SK-N-DZ (cell line): ENCODE data around the gene CLASRP.
A peak's percentile ranks its signal among the peaks of the same experiment; 100 is the strongest.

Source experiments
- DNase-seq: peaks from one replicate; pipeline ENCODE4 v3.0.0-alpha.2; 2015; ENCODE audit warnings: low spot score

The CLASRP gene

DNA sequence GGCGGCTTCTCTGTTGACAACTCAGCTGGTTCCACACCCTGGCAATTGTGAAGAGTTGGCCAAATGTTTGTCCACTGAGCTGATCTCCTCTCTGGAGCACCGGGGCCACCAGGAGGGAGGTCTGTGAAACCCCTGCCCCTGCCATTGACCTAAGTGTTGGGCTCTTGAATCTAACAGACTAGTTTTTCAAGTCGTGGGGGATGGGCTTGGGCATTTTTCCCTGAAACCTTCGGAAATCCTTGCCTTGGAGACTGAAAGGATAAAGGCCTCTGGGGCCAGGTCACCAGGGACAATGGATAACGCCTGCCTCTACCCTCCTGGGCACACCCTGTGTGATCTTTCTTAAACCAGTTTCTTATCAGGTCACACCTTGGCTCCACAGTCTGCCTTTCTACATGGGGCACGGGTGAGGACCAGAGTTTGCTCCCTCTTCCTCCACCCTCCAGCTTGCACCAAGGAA is 41.1 kb downstream of the CLASRP start:
- DNase-seq, result no peak

DNA sequence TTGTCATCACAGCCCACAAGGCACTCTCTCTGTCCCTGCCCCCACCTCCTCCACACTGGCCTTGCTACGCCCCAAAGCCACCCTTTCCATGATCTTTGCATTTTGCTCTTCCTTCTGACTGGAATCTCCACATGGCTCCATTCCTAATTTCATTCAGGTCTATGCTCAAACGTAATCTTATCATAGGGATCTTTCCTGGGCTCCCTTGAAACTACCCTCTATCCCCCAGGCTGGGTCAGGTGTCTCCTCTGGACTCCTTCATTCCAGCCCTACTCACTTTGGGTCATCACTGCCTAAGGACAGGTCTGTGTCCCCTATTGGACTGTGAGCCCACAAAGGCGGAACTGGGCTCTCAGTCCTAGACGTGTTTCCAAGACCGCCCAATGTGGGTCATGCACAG is 43.3 kb downstream of the CLASRP start:
- DNase-seq, result no peak

DNA sequence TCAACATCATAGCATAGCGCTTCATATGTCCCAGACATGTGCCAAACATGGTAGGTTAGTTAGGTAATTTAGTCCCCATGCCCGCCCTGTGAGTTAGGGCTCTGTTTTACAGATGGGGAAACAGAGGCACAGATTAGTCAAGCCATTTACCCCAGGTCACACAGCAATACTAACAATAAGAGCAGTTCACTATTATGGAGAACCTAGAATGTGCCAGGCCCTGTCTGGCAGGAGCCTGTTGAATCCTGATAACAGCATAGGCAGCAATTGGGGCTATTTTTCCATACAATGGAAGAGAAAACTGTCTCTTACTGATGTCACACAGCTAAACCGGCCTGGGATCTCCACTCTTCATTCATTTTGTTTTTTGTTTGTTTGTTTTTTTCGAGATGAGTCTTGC is 47.6 kb downstream of the CLASRP start:
- no peak for DNase-seq

DNA sequence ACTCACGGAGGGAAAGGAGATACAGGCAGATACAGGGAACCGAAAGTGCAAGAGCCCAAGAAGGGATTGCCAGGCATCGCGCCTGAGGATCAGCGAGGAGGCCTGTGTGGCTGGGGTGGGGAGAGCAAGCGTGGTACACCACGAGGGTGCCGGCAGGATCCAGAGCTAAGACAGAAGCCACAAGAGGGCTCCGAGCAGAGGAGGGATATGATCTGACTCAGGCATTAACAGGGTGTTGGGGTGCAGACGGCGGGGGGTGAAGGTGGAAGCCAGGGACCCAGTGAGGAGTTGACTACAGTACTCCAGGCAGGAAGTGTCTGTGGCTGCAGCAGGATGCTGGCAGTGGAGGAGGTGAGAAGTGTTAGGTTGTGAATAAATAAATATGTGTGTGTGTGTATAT is 48.7 kb downstream of the CLASRP start:
- no peak for DNase-seq

DNA sequence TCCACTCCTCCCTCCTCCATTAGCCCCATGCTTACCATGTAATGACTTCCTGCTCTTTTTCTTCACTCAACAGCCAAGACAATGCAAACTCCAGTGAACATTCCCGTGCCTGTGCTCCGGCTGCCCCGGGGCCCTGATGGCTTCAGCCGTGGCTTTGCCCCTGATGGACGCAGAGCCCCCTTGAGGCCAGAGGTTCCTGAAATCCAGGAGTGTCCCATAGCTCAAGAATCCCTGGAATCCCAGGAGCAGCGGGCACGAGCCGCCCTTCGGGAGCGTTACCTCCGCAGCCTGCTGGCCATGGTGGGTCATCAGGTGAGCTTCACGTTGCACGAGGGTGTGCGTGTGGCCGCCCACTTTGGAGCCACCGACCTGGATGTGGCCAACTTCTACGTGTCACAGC is 51.2 kb downstream of the CLASRP start:
- no peak for DNase-seq

DNA sequence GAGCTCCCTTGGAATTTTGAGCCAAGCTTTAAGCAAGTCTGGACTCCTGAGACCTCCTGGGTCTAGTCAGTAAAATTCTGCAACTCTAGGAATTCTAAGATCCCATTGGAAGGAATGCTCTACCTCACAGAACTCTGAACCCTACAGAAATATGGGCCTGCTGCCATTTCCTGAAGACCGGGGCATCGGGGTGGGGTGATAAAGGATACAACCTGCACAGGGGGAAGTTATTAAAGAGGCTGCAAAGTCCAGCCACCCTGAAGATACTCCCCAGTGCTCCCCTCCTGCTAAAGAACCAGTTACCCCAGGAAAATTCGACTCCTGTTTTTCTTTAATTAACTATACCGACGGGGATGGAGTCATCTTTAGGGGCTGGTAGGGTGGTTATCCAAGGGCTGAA is 51.8 kb downstream of the CLASRP start:
- DNase-seq, result no peak

DNA sequence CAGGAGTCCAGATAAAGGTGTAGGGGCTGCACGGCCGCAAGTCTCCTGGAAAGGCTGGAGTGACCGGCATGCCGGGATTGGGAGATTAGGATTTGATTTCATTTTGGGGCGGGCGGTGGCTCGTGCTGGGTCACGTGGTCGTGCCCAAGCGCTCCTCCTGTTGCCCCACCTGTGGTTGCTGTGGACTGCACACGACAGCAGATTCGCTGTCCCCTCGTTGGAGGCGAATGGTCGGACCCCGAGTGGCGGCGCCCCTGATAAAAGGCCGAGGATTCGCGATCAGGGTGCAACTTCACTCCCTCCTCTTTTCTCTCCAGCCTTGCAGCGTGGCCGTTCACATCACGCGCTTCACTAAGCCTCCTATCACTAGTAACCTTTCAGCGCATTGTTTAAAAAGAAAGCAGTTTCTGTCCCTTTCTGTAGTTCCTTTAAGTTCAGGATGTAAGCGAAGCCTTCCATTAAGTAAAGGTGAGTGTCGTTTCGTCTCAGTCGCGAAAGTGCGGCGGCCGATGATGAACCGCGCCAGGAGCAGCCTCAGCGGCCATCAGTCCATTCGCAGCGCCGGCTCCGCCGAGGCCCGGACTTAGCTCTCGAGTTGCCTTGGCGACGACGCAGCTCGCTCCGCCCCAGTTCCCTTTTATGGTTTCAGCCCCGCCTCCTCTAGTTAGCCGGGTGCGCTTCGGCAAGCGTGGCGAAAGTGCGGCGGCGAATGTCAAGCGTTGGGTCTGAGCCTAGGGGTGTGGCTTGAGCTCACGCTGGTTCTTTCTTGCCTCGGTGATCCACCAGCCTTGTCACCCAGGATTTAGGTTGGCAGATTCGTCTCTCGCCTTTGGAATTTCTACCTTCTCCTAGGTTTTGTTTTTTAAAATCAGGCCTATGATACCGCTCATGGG is 52.4 kb downstream of the CLASRP start:
- peak; percentile 98 for DNase-seq

DNA sequence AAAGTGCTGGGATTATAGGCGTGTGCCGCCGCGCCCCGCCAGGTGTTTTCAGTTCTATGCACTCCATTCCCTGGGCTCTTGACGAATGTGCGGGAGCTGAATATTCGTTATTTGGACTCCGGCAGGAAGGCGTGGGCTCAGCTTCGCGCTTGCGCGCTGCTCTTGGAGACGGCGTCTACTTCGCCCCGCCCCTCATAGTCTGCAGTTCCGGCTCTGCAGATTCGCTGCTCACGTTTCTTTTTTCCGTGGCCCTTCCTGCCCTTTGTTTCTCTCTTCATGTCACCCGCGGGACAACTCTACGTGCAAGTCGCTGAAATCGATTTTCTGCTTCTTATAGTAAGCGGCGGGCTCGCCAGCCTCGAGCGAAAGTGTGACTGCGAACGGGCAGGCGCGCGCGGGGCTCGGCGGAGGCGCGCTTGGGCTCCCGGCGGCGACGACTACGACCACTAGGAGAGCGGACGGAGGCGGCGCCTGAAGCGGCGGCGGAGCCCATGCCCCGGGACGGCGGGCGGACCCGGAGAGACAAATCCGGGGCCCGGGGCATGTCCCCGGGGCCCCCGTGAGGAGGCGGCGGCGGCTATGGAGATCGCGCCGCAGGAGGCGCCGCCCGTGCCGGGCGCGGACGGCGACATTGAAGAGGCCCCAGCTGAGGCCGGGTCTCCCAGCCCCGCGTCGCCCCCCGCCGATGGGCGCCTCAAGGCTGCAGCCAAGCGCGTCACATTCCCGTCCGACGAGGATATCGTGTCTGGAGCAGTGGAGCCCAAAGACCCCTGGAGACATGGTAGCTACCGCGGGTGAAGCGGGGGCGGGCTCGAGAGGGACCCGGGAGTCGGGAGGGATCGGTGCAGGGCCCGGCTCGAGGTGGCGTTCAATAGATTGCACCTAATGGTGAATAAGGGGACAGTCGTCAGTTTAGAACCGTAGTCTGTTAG is 54.2 kb downstream of the CLASRP start, which contains the start of gene PPP1R37:
TSS of gene PPP1R37 (plus strand) at position 433 of the 932 bp plus-strand sequence. CDS start at position 580, 147 bp downstream.
- DNase-seq, result peak; percentile 96

DNA sequence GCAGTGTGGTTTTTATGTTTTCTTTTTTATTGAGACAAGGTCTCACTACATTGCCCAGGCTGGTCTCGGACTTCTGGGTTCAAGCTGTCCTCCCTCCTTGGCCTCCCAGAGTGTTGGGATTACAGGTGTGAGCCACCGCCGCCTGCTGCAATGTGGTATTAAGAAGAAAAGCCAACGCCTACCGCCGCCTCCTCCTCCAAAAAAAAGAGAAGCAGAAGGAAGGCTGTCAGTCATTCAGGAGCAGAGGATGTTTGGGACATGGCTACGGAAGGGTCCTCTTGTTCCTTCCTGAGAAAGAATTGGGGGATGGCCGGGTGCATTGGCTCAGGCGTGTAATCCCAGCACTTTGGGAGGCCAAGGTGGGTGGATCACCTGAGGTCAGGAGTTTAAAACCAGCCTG is 55.3 kb downstream of the CLASRP start:
- DNase-seq, result no peak

DNA sequence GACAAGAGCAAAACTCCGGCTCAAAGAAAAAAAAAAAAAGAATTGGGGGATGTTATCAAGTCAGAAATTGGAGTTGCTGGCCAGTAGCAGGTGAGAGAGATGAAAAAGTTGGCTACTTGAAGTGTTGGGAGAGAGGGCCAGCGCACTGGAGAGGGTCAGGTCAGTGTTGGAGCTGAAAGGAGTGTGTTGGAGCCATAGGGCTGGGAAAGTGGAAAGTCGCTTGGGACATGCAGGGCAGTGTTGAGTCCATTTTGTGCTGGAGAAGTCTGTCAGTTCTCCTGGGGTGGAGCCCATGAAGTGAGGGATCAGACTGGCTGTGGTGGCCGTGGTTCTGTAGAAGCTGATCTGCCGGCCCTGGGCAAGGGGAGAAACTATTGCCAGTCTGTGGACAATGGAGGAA is 55.9 kb downstream of the CLASRP start:
- no peak for DNase-seq

DNA sequence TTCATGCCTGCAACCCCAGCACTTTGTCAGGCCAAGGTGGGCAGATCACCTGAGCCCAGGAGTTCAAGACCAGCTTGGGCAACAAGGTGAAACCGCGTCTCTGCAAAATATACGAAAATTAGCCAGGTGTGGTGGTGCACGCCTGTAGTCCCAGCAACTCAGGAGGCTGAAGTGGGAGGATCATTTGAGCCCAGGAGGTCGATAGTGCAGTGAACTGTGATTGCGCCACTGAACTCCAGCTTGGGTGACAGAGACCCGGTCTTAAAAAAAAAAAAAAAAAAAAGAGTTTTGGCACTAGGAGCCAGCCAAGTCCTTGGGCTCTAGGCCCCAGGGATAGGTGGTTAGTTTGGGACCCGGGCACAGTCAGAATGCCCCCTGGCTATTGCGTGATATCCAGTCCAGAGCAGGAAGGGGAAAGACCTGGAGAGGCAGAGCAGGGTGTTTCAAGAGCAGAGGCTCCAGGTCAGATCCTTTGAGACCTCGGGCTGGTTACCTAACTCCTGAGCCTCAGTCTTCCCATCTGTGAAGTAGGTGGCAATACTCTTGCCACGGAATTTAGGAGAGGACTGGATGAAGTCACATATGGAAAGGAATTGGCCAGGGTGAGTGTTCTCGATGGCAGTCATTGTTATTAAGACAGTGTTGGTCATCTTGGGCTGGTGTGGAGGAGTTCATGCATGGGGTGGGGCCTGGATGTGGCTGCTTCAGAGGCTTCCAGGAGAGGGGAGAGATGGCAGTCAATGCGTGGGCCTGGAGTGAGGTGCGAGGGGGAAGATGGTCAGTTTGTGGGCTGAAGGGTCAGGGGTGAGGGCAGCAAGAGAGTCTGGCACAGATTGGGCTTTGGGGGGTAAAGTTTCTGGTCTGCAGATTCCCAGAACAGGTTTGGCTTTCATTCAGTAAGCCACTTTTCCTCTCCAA is 56.9 kb downstream of the CLASRP start:
- no peak for DNase-seq

DNA sequence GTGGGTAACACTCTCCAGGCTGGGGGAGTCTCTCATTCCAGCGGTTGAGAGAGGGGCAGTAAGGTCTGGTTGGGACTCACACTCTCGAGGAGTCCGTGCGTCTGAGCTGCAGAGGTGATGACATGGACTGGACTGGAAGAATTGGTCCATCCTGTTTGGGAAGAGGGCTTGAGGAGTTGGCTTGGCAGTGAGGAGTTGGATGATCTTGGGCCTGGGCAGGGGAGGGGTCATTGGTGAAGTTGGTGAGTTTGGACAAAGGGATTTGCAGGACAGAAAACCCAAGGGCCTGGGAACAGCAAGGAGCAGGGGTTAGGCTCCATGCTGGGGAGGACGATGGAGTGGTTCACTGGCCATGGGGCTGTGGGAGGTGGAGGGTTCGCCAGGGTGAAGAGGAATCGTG is 57.9 kb downstream of the CLASRP start:
- DNase-seq, result no peak

DNA sequence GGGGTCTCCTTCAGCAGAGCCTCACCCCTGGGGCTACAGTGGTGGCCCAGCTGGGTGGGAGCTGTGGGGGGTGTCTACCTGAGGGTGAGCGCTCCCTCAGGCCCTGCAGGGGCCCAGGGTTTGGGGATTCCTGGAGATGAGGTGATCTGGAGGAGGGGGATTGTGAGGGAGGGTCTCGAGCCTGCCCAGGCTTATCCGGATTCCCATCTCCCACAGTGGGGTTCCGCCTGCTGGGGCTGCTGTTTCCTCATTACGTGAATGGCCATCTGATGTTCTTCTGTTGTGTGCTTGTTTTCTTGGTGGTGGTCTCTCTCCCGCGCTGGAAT is 58.6 kb downstream of the CLASRP start:
- no peak for DNase-seq

DNA sequence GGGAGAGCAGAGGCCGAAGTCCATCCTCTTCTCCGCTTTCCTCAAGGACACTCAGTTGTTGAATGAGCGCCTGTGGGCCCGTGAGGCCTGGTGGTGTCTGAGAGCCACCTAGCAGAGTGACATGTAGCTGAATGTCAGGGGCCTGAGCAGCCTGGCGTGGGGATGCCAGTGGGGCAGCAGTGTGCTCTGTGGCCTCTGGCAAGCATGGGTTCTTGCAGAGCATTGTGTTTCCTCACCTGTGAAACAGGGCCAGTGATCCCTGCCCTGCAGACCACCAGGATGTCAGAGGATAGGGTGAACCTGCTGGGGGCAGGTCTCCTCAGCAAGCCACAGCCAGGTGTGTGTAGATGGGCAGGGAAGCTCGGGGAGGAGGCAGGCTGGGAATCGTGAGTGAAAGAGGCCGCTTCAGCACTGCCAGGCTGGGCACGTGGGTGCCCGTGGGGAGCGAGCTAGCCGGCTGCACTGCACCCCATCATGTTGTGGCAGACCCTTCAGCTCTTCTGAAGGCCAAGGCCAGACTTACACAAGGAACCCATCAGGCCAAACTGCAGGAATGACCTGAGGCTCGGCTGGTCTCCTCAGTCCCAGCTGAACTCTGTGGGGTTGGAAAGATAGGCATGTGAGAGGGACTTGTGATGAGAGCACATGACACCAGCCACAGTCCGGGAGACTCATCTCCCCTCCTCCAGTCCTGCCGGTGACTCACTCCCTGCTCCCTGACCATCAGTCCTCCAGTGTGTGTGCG is 59.1 kb downstream of the CLASRP start:
- no peak for DNase-seq

DNA sequence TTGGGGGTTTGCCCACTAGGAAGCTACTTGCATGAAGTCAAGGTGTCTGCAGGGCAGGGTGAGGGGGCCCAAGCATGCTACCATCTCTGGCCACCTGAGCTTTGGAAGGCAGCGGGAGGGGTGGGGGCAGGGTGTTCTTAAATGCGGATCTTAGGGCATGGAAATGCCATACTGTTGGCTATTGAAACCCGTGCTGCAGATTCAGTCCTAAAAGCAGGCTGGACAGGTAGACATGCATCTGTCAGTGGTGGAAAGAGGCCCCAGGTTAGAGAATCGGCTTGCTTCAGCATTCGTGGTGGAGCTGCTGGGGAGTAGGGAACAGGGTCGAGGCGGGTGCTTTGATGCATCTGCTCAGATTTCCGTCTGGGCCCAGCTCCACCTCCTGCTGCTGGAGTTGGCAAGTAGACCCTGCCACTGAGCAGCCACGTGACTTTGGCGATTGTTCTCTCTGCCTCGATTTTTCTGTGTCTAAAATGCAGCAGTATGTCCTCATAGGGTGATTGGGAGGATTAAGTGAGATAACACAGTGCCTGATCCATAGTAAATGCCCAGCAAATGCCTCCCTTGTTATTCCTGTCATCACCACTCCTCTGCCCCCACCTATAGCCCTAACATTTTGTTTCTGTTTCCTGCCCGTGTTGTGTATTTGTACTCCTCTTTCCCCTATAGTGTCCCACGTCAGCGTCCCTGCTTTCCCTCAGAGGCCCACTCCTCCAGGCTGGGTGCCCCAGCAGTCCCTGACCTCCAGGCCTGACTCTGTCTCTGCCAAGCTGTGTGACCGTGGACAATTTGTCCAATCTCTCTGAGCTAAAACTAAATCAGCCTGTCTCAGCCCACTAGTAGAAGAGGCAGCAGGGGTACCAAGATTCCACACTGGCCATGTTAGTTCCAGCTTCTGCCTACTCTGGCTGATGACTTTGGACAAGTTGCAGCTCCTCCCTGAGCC is 59.9 kb downstream of the CLASRP start:
- no peak for DNase-seq

DNA sequence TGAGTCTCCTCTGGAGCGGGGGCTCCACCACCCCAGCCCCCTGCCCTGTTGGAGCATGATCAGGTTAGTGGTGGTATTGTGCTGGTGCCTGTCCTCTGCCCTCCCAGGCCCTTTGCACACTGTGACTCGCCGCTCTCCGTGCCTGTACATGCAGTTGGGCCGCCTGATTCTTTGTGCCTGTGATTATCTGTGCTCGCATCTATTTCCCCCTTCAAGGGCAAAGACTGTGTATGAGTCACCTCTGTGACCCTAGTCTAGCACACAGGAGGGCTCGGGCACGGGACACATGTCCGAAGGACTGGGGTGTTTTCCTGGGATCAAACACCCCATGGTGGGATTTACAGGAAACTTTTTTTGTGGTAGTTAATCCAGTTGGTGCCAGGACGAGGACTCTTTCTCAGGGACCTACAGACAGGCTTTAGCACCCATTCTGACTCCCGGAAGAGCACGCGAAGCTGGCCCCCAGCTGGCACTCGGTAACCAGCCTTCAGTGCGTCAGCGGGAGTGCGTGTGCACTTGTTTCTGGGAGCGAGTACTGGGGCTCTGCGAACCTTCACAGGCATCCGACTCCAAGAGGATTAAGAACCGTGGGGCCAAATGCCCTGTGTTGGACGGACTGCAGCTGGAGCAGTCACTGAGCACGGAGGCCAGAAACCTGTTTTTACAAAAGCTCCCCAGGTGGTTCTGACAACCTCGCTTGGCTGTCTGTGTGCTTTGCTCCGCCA is 60.8 kb downstream of the CLASRP start:
- no peak for DNase-seq

DNA sequence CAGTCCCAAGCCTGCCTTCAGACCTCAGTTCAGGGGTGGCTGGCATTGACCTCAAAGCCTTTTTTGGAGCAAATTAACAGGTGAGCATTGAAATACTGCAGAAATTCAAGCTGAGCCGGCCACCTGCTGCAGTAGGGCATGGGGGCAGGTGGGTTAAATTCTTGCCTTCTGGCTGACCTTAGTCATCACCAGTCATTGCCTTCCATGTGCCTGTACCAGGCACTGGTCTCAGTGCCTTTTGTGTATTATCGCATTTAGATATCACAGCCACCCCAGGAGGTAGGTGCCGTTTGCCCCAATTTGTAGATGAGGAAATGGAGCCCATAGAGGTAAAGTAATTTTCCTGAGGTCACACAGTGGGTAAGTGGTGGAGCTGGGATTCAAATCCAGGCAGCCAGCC is 61.4 kb downstream of the CLASRP start:
- DNase-seq, result no peak

DNA sequence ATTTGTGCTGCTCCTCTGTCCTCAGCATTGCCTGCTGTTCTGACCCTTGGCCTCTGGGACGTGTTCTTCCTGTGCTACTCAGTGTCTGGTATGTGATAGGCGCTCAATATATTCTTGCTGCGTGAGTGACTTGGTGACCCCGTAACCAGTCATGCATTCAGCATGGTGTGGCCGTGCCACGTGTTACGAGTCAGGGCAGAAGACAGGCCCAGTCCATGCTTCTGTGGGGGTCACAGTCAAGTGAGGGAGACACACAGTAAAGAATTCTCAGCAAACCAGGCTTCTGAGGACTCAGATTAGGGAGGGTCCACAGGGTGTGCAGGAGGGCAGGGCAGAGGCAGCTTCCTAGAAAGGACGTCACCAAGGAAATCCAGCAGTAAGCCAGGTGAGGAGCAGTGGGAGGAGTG is 62.0 kb downstream of the CLASRP start:
- no peak for DNase-seq

DNA sequence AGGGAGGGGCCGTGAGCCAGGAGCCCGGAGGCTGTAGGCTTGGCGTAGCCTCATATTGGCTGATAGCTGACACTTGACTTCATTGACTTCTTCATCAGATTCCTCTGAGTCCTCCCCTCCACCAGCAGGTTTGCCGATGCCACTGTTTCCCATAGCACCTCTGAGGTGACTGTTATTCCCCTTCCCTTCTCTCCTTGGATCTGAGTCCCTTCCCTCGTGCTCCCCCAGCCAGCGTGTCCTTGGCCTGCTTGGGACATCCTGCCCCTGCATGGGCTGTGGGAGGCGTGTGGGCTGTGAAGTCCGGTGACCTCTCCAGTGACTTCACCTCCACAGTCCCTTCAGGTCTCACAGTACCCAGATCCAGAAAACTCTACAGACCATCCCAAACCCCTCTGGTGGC is 63.0 kb downstream of the CLASRP start:
- DNase-seq, result no peak
